Sigmoid colon (tissue), 4 donors: ENCODE measurements around the gene PIK3R1.

Experiments used
- CTCF ChIP-seq, 4 experiments: fragments of 450-650 bp in 3 of 4; fragments of 200-600 bp in 1 of 4; IDR thresholded peaks; one replicate each; pipeline ENCODE4 v1.5.1; 2016 to 2019; ENCODE audit warnings: antibody characterized with exemption in 4 of 4, mild to moderate bottlenecking in 3 of 4, moderate library complexity in 2 of 4
- POLR2AphosphoS5 ChIP-seq, 4 donors: sonication (generic); formaldehyde crosslinking; IDR thresholded peaks; one replicate each; pipeline ENCODE4 v1.6.1; 2017; ENCODE audit warnings: antibody characterized with exemption in 4 of 4

GRCh38 chr5:68290847-68291246 is 75.3 kb downstream of the PIK3R1 start:
- TF ChIP-seq CTCF (IDR thresholded peaks at IDR 0.05) (no peak), POLR2AphosphoS5 (IDR thresholded peaks at IDR 0.05) (peak in 1 of 4 donors; percentile 15)
